Caco-2 (cell line): ENCODE results near the gene HOXC9. TPM values are rescaled to one million over a fixed set of nuclear protein-coding genes. Genes with fewer than 3 reads are reported as not detected.

Source experiments
- BruUV-seq: library from RNA; stranded (reverse); fragments of 400-500 nt; replicated peaks from 2 replicates; lab custom pipeline; 2021; lab: Mats Ljungman, UMichigan
- CTCF ChIA-PET: fragments of 300-600 bp; sonication (Branson Sonifier 250); formaldehyde crosslinking; loops from one replicate; lab custom pipeline; 2022; ENCODE audit warnings: antibody characterized with exemption; lab: Charles Lee
- POLR2A ChIA-PET: fragments of 300-600 bp; sonication (Branson Sonifier 250); formaldehyde crosslinking; loops from one replicate; lab custom pipeline; 2022; ENCODE audit warnings: antibody characterized with exemption; lab: Charles Lee
- DNase-seq, 2 experiments: peaks; one replicate each; pipeline versions ENCODE4 v3.0.0 to v3.0.0-alpha.2; 2020 to 2022
- H3K27me3 ChIP-seq: replicated peaks from 2 replicates; pipeline ENCODE4 v1.6.0; 2011; ENCODE audit warnings: low read length; ENCODE audit not compliant: control insufficient read depth, insufficient read depth
- H3K36me3 ChIP-seq: 2 replicates; pipeline ENCODE4 v1.5.1; 2011; ENCODE audit warnings: low read length; ENCODE audit not compliant: control insufficient read depth, insufficient read depth
- H3K4me1 ChIP-seq: fragments of 250-450 bp; sonication (Bioruptor Pico); 2 replicates; pipeline ENCODE4 v1.5.1; 2020; ENCODE audit warnings: mild to moderate bottlenecking
- H3K4me3 ChIP-seq: 2 replicates; pipeline ENCODE4 v1.5.1; 2011; ENCODE audit warnings: low read depth, mild to moderate bottlenecking, control low read depth, low read length
- H3K9me3 ChIP-seq: fragments of 250-450 bp; sonication (Bioruptor Pico); 2 replicates; pipeline ENCODE4 v1.5.1; 2020; ENCODE audit warnings: mild to moderate bottlenecking, moderate library complexity
- H3K27ac Mint-ChIP-seq: one replicate; pipeline ENCODE4 v1.8.0; 2022; ENCODE audit warnings: mixed read lengths; ENCODE audit not compliant: unreplicated experiment
- H3K27me3 Mint-ChIP-seq: one replicate; pipeline ENCODE4 v1.8.0; 2022; ENCODE audit warnings: mixed read lengths; ENCODE audit not compliant: insufficient read depth, unreplicated experiment
- H3K36me3 Mint-ChIP-seq: one replicate; pipeline ENCODE4 v1.8.0; 2022; ENCODE audit warnings: mild to moderate bottlenecking, mixed read lengths; ENCODE audit not compliant: insufficient read depth, unreplicated experiment
- H3K4me1 Mint-ChIP-seq: one replicate; pipeline ENCODE4 v1.8.0; 2022; ENCODE audit warnings: low read depth, mixed read lengths; ENCODE audit not compliant: unreplicated experiment
- H3K4me3 Mint-ChIP-seq: one replicate; pipeline ENCODE4 v1.8.0; 2022; ENCODE audit warnings: mild to moderate bottlenecking, moderate library complexity, mixed read lengths; ENCODE audit not compliant: unreplicated experiment
- H3K9me3 Mint-ChIP-seq: one replicate; pipeline ENCODE4 v1.8.0; 2022; ENCODE audit warnings: mixed read lengths; ENCODE audit not compliant: unreplicated experiment
- intact Hi-C: fragments of 100-400 bp; cut with micrococcal nuclease; formaldehyde crosslinking; loops from one replicate; pipeline ENCODE4 v1.10.0; 2022; ENCODE audit not compliant: unreplicated experiment
- total RNA-seq: library from RNA; stranded (reverse); gene quantifications from 2 replicates; pipeline ENCODE4 v1.2.3, GENCODE V29; 2022
- TF ChIP-seq, protein P1 (sequence below), 2 experiments: fragments of 200-600 bp in 1 of 2; IDR thresholded peaks; 1 replicate in 1 of 2; 2 replicates in 1 of 2; pipeline versions ENCODE4 v1.5.1 to v1.8.0; 2011 to 2022; ENCODE audit warnings: antibody characterized with exemption in 1 of 2, control low read depth in 1 of 2, inconsistent platforms in 1 of 2, low read depth in 1 of 2, low read length in 1 of 2, mild to moderate bottlenecking in 1 of 2, moderate library complexity in 1 of 2; ENCODE audit not compliant: insufficient read depth in 1 of 2, severe bottlenecking in 1 of 2, unreplicated experiment in 1 of 2

The HOXC9 gene
- total RNA-seq, 1 experiment from 2014 or later: 2.9 TPM

DNA sequence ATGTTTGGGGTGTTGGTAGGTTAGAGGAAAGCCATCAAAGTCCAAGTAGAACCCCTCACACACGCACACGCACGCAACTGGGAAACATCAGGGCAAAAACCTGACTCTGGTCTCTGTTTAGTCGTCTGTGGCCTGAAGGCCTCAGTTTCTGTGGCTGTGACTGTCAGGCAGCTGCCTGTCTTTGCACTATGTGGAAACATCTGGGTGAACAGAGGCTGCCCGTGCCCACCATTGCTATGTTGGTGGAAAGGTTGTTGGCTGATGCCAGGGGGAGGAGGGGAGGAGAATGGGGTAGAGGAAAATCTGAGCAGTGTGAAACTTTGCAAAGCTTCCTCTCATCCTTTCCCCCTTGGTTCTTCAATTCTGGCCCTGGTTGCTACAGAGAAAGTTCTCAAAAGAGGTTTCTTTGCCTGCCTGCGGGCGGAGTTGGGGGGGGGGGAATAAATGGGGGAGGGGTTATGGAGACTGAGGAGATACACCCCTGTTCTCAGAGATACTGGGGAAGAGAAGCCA, 7.5 kb upstream of the HOXC9 start:
- CTCF ChIA-PET: interaction anchor here (1.0 kb wide), 1 partner anchor 40 kb away, joined by 6 read pairs; the partner anchor contains the start of gene HOXC5
- H3K4me1 ChIP-seq: peaks cover 28% of the 10 kb centered on the region
- TF ChIP-seq, protein P1, sequence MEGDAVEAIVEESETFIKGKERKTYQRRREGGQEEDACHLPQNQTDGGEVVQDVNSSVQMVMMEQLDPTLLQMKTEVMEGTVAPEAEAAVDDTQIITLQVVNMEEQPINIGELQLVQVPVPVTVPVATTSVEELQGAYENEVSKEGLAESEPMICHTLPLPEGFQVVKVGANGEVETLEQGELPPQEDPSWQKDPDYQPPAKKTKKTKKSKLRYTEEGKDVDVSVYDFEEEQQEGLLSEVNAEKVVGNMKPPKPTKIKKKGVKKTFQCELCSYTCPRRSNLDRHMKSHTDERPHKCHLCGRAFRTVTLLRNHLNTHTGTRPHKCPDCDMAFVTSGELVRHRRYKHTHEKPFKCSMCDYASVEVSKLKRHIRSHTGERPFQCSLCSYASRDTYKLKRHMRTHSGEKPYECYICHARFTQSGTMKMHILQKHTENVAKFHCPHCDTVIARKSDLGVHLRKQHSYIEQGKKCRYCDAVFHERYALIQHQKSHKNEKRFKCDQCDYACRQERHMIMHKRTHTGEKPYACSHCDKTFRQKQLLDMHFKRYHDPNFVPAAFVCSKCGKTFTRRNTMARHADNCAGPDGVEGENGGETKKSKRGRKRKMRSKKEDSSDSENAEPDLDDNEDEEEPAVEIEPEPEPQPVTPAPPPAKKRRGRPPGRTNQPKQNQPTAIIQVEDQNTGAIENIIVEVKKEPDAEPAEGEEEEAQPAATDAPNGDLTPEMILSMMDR (IDR thresholded peaks at IDR 0.05; ENCODE audit: insufficient read depth in 1 of 2, low read depth in 1 of 2, low read length in 1 of 2, severe bottlenecking in 1 of 2, unreplicated experiment in 1 of 2): no peak
- H3K4me3 ChIP-seq: no peak overlapping the region
- no peaks in the 10 kb centered on the region for H3K9me3 ChIP-seq
- no peak for DNase-seq
- H3K9me3 Mint-ChIP-seq: no peaks in the 10 kb centered on the region
- POLR2A ChIA-PET: interaction anchor here (0.5 kb wide), 1 partner anchor 333 kb away, joined by 3 read pairs; the partner anchor contains the start of gene COPZ1
- BruUV-seq: no TSS peak
- H3K27me3 ChIP-seq: no peaks in the 10 kb centered on the region
- H3K36me3 Mint-ChIP-seq: peaks cover 14% of the 10 kb centered on the region
- H3K36me3 ChIP-seq: no peaks in the 10 kb centered on the region
- H3K27ac Mint-ChIP-seq: no peak overlapping the region
- no peaks in the 10 kb centered on the region for H3K27me3 Mint-ChIP-seq
- no peak overlapping the region for H3K4me3 Mint-ChIP-seq
- H3K4me1 Mint-ChIP-seq: peaks cover 28% of the 10 kb centered on the region
- intact Hi-C loops: no loop called here

- TF ChIP-seq, protein P1 (IDR thresholded peaks at IDR 0.05; ENCODE audit: insufficient read depth in 1 of 2, low read depth in 1 of 2, low read length in 1 of 2, severe bottlenecking in 1 of 2, unreplicated experiment in 1 of 2): no peak
- H3K36me3 ChIP-seq: no peaks in the 10 kb centered on the region
- Mint-ChIP-seq H3K27me3 (no peaks in the 10 kb centered on the region), H3K4me1 (peaks cover 24% of the 10 kb centered on the region), H3K27ac (peak overlapping the region; percentile 97), H3K36me3 (peaks cover 14% of the 10 kb centered on the region), H3K4me3 (peak overlapping the region; percentile 89), H3K9me3 (no peaks in the 10 kb centered on the region)
- intact Hi-C loops: no loop called here
- no peaks in the 10 kb centered on the region for H3K27me3 ChIP-seq
- BruUV-seq: no TSS peak
- H3K4me3 ChIP-seq: peak overlapping the region; percentile 63
- peaks cover 18% of the 10 kb centered on the region for H3K4me1 ChIP-seq
- H3K9me3 ChIP-seq: no peaks in the 10 kb centered on the region
- ChIA-PET POLR2A (no interaction called here), CTCF (interaction anchor here (1.1 kb wide), 1 partner anchor 8 kb away, joined by 4 read pairs; the partner anchor contains the start of gene HOXC10)
- no peak for DNase-seq
Measured at GRCh38 chr12:53993162-53994008, 6.6 kb upstream of the HOXC9 start.

DNA sequence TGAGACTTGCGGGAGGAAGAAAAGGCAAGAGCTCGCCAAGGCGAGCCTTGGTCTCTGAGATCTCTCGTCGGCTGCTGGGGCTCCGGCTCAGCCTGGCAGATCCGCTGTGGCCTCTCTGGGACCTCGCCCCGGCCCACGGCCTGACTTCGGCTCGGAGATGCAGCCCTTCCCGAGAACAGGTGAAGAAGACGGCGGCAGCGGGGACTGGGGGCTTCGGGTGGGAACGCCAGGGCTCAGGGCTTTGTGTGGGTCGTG, 6.0 kb upstream of the HOXC9 start:
- Histone ChIP-seq H3K9me3 (no peaks in the 10 kb centered on the region), H3K4me1 (peaks cover 13% of the 10 kb centered on the region), H3K36me3 (no peaks in the 10 kb centered on the region), H3K4me3 (peak overlapping the region; percentile 63), H3K27me3 (no peaks in the 10 kb centered on the region)
- TF ChIP-seq, protein P1 (IDR thresholded peaks at IDR 0.05; ENCODE audit: insufficient read depth in 1 of 2, low read depth in 1 of 2, low read length in 1 of 2, severe bottlenecking in 1 of 2, unreplicated experiment in 1 of 2): no peak
- Mint-ChIP-seq H3K4me1 (peaks cover 18% of the 10 kb centered on the region), H3K4me3 (peak overlapping the region; percentile 89), H3K27ac (peak overlapping the region; percentile 97), H3K36me3 (peaks cover 14% of the 10 kb centered on the region), H3K9me3 (no peaks in the 10 kb centered on the region), H3K27me3 (no peaks in the 10 kb centered on the region)
- ChIA-PET CTCF (interaction anchor here (1.1 kb wide), 1 partner anchor 9 kb away, joined by 4 read pairs; the partner anchor contains the start of gene HOXC10), POLR2A (no interaction called here)
- no peak for DNase-seq
- intact Hi-C loops: no loop called here
- no TSS peak for BruUV-seq
